ENCODE measurements around the gene SREK1.

- TF ChIP-seq, protein P1, sequence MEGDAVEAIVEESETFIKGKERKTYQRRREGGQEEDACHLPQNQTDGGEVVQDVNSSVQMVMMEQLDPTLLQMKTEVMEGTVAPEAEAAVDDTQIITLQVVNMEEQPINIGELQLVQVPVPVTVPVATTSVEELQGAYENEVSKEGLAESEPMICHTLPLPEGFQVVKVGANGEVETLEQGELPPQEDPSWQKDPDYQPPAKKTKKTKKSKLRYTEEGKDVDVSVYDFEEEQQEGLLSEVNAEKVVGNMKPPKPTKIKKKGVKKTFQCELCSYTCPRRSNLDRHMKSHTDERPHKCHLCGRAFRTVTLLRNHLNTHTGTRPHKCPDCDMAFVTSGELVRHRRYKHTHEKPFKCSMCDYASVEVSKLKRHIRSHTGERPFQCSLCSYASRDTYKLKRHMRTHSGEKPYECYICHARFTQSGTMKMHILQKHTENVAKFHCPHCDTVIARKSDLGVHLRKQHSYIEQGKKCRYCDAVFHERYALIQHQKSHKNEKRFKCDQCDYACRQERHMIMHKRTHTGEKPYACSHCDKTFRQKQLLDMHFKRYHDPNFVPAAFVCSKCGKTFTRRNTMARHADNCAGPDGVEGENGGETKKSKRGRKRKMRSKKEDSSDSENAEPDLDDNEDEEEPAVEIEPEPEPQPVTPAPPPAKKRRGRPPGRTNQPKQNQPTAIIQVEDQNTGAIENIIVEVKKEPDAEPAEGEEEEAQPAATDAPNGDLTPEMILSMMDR (IDR thresholded peaks at IDR 0.05), result no peak
- no peak for TF ChIP-seq POLR2A (IDR thresholded peaks at IDR 0.05)
Observed at GRCh38 chr5:66139318-66139712, 4.8 kb upstream of the SREK1 start.
